Brain microvascular endothelial cell (primary cell): ENCODE data around the gene MPV17L2.

Experiments used
- DNase-seq: peaks from one replicate; pipeline ENCODE4 v3.0.0-alpha.2; 2020
- H3K27ac ChIP-seq: fragments of 250-450 bp; sonication (Bioruptor Pico); 2 replicates; pipeline ENCODE4 v1.5.1; 2020; ENCODE audit warnings: mild to moderate bottlenecking, moderate library complexity
- H3K27me3 ChIP-seq: fragments of 250-450 bp; sonication (Bioruptor Pico); replicated peaks from 2 replicates; pipeline ENCODE4 v1.5.1; 2020; ENCODE audit warnings: mild to moderate bottlenecking
- H3K36me3 ChIP-seq: fragments of 250-450 bp; sonication (Bioruptor Pico); replicated peaks from 2 replicates; pipeline ENCODE4 v1.5.1; 2020; ENCODE audit warnings: mild to moderate bottlenecking
- H3K4me3 ChIP-seq: 2 replicates; pipeline ENCODE4 v1.5.1; 2011; ENCODE audit warnings: low read depth, mild to moderate bottlenecking, control low read depth, low read length, moderate library complexity
- in situ Hi-C: cut with HindIII; loops from 2 replicates; pipeline ENCODE4 v1.10.0; 2017; ENCODE audit warnings: low sequenced_read_pairs, low pct_ligation_motif_present
- TF ChIP-seq, protein P1 (sequence below): IDR thresholded peaks from 2 replicates; pipeline ENCODE4 v1.5.1; 2011; ENCODE audit warnings: low read depth, mild to moderate bottlenecking, moderate library complexity, low read length, control low read depth, inconsistent platforms; ENCODE audit errors: missing control alignments

Gene MPV17L2

DNA sequence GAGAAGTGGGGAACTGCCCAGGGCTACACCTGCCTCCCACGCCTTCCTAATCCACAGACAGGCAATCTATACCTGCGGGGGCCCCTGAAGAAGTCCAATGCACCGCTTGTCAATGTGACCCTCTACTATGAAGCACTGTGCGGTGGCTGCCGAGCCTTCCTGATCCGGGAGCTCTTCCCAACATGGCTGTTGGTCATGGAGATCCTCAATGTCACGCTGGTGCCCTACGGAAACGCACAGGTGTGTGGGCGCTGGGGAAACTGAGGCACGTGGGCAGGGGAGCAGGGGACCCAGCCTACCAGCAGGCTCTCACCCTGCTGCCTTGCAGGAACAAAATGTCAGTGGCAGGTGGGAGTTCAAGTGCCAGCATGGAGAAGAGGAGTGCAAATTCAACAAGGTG, 18.0 kb upstream of the MPV17L2 start:
- DNase-seq, result no peak
- no peak overlapping the region for H3K27ac ChIP-seq
- no peaks in the 10 kb centered on the region for H3K27me3 ChIP-seq
- H3K4me3 ChIP-seq, result no peak overlapping the region
- in situ Hi-C loops, result no loop called here
- TF ChIP-seq, protein P1, sequence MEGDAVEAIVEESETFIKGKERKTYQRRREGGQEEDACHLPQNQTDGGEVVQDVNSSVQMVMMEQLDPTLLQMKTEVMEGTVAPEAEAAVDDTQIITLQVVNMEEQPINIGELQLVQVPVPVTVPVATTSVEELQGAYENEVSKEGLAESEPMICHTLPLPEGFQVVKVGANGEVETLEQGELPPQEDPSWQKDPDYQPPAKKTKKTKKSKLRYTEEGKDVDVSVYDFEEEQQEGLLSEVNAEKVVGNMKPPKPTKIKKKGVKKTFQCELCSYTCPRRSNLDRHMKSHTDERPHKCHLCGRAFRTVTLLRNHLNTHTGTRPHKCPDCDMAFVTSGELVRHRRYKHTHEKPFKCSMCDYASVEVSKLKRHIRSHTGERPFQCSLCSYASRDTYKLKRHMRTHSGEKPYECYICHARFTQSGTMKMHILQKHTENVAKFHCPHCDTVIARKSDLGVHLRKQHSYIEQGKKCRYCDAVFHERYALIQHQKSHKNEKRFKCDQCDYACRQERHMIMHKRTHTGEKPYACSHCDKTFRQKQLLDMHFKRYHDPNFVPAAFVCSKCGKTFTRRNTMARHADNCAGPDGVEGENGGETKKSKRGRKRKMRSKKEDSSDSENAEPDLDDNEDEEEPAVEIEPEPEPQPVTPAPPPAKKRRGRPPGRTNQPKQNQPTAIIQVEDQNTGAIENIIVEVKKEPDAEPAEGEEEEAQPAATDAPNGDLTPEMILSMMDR, result no peak
- H3K36me3 ChIP-seq, result peaks cover 2% of the 10 kb centered on the region

DNA sequence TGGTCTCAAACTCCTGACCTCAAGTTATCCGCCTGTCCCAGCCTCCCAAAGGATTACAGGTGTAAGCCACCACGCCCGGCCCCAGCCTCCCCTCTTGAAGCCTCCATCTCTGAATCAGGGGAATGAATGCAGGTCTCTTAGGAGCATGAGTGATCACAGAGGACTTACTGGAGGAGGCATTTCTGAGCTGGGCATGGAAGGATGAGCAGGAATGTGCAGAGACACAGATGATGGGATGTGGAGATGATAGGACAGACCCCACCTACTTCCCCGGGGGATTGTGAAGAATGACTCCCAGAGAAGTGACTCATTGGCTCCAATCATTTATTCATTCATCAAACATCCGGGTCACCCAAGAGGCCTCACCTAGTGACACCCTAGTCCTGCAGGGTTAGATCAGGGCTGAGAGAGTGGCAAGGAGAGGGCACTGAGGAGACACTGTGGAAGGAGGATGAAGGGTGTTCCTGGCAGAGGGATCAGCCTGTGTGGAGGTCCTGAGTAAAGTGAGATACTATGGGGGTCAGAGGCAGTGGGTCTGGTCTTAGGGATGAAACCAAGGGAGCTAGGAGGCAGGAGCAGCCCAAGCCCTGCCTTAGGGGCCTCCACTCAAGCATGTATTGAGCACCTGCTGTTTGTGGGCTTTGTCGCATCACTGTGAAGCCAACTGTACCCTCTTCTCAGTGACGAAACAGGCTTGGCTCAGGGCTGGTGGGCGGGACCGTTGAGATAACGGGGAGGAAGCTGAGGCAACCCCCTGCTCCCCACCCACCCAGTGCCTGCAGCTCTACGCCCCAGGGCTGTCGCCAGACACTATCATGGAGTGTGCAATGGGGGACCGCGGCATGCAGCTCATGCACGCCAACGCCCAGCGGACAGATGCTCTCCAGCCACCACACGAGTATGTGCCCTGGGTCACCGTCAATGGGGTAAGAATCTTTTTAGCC, 16.4 kb upstream of the MPV17L2 start:
- no peak for DNase-seq
- H3K36me3 ChIP-seq, result peaks cover 1% of the 10 kb centered on the region
- no peak overlapping the region for H3K27ac ChIP-seq
- no peak overlapping the region for H3K4me3 ChIP-seq
- H3K27me3 ChIP-seq, result no peaks in the 10 kb centered on the region
- in situ Hi-C loops, result no loop called here
- TF ChIP-seq, protein P1, result no peak

DNA sequence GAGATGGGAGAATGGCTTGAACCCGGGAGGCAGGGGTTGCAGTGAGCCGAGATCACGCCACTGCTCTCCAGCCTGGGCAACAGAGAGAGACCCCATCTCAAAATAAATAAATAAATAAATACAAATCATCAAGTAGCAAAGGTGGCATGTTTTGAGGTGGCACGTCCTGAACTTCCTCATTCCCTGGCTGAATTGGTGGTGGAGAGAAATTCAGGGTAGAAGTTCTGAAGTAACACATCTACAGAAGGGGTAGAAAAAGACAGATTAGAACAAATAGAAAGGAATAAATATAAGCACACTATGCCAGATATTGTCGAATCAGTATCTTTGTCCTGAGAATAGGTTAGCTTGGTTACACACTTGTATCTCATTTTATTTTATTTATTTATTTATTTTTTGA, 13.1 kb upstream of the MPV17L2 start:
- no peak for DNase-seq
- no peak overlapping the region for H3K27ac ChIP-seq
- TF ChIP-seq, protein P1, result no peak
- H3K27me3 ChIP-seq, result no peaks in the 10 kb centered on the region
- H3K36me3 ChIP-seq, result no peaks in the 10 kb centered on the region
- no peak overlapping the region for H3K4me3 ChIP-seq
- in situ Hi-C loops, result no loop called here

DNA sequence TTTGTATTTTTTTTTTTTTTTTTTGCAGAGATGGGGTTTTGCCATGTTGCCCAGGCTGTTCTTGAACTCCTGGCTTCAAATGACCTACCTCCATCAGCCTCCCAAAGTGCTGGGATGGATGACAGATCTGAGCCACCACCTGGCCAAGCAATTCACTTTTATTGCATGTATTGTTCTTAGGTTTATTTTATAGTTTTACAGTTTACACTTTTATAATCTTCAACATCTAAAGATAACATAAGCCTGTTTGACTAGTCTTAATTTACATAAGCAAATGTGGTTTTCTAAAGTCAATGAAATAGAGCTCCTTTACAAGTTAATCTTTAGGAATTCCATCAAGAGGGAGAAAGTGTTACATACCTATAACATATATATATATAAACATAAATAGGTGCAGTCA, 9.5 kb upstream of the MPV17L2 start:
- H3K27ac ChIP-seq, result no peak overlapping the region
- no peak for DNase-seq
- no peaks in the 10 kb centered on the region for H3K36me3 ChIP-seq
- TF ChIP-seq, protein P1, result no peak
- in situ Hi-C loops, result no loop called here
- no peak overlapping the region for H3K4me3 ChIP-seq
- H3K27me3 ChIP-seq, result no peaks in the 10 kb centered on the region

DNA sequence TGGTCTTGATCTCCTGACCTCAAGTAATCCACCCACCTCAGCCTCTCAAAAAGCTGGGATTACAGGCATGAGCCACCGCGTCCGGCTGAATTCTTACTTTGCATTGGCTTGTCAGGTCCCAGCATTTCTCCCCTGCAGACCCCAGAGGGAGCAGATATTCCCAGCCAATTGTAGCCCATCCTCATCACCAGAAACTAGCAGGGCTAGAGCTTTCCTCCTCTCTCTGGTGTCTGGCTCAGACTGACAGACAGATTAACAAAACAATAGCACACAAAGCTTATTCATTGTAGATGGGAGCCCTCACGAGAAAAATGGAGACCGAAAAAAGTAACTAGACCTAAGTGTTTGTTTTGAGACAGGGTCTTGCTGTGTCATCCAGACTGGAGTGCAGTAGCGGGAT, 7.5 kb upstream of the MPV17L2 start:
- Histone ChIP-seq H3K27me3 (no peaks in the 10 kb centered on the region), H3K36me3 (no peaks in the 10 kb centered on the region), H3K27ac (no peak overlapping the region), H3K4me3 (no peak overlapping the region)
- no peak for DNase-seq
- TF ChIP-seq, protein P1, result no peak
- in situ Hi-C loops, result no loop called here

DNA sequence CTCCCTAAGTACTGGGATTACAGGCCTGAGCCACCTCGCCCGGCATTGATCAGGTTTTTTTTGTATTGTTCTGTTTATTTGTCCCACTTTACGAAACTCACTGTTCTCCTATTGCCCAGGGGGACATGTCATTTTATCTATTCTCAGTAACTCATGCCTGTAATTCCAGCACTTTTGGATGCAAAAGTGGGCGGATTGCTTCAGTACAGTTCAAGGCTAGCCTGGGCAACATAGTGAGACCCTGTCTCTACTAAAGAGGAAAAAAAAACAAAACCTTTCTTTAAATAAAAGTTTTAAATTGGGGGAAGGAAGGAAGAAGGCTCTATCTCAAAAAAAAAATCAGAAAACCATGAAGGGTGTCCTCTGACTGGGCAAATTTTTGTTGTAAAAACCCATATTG, 2.7 kb upstream of the MPV17L2 start:
- Histone ChIP-seq H3K36me3 (no peaks in the 10 kb centered on the region), H3K4me3 (no peak overlapping the region), H3K27ac (no peak overlapping the region), H3K27me3 (no peaks in the 10 kb centered on the region)
- in situ Hi-C loops, result no loop called here
- TF ChIP-seq, protein P1, result no peak
- no peak for DNase-seq
